ENCODE data around the gene TTBK2. TPM values are rescaled to one million over a fixed set of nuclear protein-coding genes. Genes with fewer than 3 reads are reported as not detected.

TTBK2 gene
- polyA plus RNA-seq, 1 of the 3 experiments (the other 2 are of a cell fraction), result 4.5 TPM

DNA sequence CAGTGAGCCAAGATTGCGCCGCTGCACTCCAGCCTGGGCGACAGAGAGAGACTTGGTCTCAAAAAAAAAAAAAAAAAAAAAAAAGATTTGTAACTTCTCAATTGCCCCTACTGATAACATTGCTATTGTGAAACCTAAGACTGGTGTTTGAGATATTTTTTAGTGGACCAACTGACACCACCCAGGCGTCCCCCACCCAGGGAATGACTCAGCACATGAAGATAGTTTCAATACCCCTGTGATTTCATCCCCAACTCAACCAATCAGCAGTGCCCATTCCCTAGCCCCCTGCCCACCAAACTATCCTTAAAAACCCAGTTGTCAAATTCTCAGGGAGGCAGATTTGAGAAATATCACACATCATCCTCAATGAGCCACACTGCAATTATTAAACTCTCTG lies 76.9 kb downstream of the TTBK2 start:
- Histone ChIP-seq H3K9me3 (0 out of 2 replicates have a peak, but pooled peaks cover 5% of the 10 kb centered on the region), H3K9ac (no peak overlapping the region), H3K4me3 (ENCODE audit: low read depth in 2 of 2, low read length in 1 of 2) (no peak overlapping the region), H3K9me2 (no peaks in the 10 kb centered on the region), H3K36me3 (replicated peaks in 1 of 2; ENCODE audit: control insufficient read depth in 1 of 2, insufficient read depth in 2 of 2, low read length in 1 of 2) (peaks cover 0 to 6% of the 10 kb centered on the region in 2 experiments), H3K79me2 (ENCODE audit: insufficient read depth) (no peaks in the 10 kb centered on the region), H3K4me2 (no peak overlapping the region), H3K27ac (ENCODE audit: low read depth in 2 of 2, low read length in 1 of 2) (no peak overlapping the region), H3K4me1 (ENCODE audit: control insufficient read depth in 1 of 2, insufficient read depth in 2 of 2, low read depth in 1 of 2, low read length in 1 of 2) (no peaks in the 10 kb centered on the region), H3K27me3 (ENCODE audit: insufficient read depth) (no peaks in the 10 kb centered on the region), H4K20me1 (ENCODE audit: insufficient read depth) (no peaks in the 10 kb centered on the region), H3F3A (replicated peaks; ENCODE audit: insufficient read depth) (no peaks in the 10 kb centered on the region), H2AFZ (ENCODE audit: low read depth) (no peak overlapping the region)
- no peak for DNase-seq
- TF ChIP-seq FOSL2 (IDR thresholded peaks at IDR 0.05; ENCODE audit: borderline replicate concordance, low read depth) (no peak), TEAD4 (IDR thresholded peaks at IDR 0.05; ENCODE audit: borderline replicate concordance, insufficient read depth) (no peak), RXRA (IDR thresholded peaks at IDR 0.05; ENCODE audit: borderline replicate concordance, low read depth) (no peak), CHD2 (IDR thresholded peaks at IDR 0.05; ENCODE audit: low read length, partially characterized antibody) (no peak), NRF1 (IDR thresholded peaks at IDR 0.05; ENCODE audit: low read depth, low read length) (no peak), TAF1 (IDR thresholded peaks at IDR 0.05; ENCODE audit: borderline replicate concordance, low read depth, low read length) (no peak), SMC3 (IDR thresholded peaks at IDR 0.05; ENCODE audit: low read depth, low read length) (no peak), RFX5 (IDR thresholded peaks at IDR 0.05; ENCODE audit: low read length) (no peak), MXI1 (IDR thresholded peaks at IDR 0.05; ENCODE audit: low read depth, low read length) (no peak), RCOR1 (IDR thresholded peaks at IDR 0.05; ENCODE audit: low read length) (no peak), NFIC (IDR thresholded peaks at IDR 0.05; ENCODE audit: borderline replicate concordance) (no peak), ELF1 (IDR thresholded peaks at IDR 0.05) (no peak), RAD21 (IDR thresholded peaks at IDR 0.05; ENCODE audit: low read length) (no peak), FOXM1 (IDR thresholded peaks at IDR 0.05; ENCODE audit: low read depth) (no peak)
- TF ChIP-seq, protein P1, sequence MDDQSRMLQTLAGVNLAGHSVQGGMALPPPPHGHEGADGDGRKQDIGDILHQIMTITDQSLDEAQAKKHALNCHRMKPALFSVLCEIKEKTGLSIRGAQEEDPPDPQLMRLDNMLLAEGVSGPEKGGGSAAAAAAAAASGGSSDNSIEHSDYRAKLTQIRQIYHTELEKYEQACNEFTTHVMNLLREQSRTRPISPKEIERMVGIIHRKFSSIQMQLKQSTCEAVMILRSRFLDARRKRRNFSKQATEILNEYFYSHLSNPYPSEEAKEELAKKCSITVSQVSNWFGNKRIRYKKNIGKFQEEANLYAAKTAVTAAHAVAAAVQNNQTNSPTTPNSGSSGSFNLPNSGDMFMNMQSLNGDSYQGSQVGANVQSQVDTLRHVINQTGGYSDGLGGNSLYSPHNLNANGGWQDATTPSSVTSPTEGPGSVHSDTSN (IDR thresholded peaks at IDR 0.05), result no peak
- TF ChIP-seq, protein P2, sequence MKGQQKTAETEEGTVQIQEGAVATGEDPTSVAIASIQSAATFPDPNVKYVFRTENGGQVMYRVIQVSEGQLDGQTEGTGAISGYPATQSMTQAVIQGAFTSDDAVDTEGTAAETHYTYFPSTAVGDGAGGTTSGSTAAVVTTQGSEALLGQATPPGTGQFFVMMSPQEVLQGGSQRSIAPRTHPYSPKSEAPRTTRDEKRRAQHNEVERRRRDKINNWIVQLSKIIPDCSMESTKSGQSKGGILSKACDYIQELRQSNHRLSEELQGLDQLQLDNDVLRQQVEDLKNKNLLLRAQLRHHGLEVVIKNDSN (IDR thresholded peaks at IDR 0.05; ENCODE audit: borderline replicate concordance, low read depth), result no peak
- TF ChIP-seq, protein P3, sequence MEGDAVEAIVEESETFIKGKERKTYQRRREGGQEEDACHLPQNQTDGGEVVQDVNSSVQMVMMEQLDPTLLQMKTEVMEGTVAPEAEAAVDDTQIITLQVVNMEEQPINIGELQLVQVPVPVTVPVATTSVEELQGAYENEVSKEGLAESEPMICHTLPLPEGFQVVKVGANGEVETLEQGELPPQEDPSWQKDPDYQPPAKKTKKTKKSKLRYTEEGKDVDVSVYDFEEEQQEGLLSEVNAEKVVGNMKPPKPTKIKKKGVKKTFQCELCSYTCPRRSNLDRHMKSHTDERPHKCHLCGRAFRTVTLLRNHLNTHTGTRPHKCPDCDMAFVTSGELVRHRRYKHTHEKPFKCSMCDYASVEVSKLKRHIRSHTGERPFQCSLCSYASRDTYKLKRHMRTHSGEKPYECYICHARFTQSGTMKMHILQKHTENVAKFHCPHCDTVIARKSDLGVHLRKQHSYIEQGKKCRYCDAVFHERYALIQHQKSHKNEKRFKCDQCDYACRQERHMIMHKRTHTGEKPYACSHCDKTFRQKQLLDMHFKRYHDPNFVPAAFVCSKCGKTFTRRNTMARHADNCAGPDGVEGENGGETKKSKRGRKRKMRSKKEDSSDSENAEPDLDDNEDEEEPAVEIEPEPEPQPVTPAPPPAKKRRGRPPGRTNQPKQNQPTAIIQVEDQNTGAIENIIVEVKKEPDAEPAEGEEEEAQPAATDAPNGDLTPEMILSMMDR (IDR thresholded peaks at IDR 0.05), result no peak
- ChIA-PET POLR2A (interaction anchor here (0.6 kb wide), 1 partner anchor 55 kb away, joined by 3 read pairs; no protein-coding TSS in a partner anchor), CTCF (no interaction called here)
- 96% methylated on average over 4 of the region's 4 CpGs for WGBS (ENCODE audit: low lambda C conversion rate)

Measured in SK-N-SH (cell line).